ENCODE data around the gene CDK16.

Gene CDK16

DNA sequence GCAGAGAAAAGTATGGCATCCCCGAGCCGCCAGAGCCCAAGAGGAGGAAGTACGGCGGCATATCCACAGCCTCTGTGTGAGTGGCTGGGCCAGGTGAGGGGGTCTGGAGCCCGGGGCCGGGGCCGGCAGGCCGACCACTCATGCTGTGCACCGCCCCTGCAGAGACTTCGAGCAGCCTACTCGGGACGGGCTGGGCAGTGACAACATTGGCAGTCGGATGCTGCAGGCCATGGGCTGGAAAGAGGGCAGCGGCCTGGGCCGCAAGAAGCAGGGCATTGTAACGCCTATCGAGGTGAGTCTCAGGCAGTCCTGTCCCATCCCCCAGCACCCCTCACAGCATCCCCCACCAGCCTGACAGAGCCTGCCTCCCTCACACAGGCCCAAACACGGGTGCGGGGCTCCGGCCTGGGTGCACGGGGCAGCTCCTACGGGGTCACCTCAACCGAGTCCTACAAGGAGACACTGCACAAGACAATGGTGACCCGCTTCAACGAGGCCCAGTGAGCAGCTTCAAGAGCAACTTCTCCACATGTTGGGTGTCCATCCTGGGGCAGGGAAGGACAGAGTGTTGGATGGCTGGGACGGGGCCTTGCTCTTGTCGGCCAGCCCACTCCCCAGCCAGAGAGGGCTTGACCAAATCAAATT is 32.3 kb upstream of the CDK16 start:
- DNase-seq: no peak

DNA sequence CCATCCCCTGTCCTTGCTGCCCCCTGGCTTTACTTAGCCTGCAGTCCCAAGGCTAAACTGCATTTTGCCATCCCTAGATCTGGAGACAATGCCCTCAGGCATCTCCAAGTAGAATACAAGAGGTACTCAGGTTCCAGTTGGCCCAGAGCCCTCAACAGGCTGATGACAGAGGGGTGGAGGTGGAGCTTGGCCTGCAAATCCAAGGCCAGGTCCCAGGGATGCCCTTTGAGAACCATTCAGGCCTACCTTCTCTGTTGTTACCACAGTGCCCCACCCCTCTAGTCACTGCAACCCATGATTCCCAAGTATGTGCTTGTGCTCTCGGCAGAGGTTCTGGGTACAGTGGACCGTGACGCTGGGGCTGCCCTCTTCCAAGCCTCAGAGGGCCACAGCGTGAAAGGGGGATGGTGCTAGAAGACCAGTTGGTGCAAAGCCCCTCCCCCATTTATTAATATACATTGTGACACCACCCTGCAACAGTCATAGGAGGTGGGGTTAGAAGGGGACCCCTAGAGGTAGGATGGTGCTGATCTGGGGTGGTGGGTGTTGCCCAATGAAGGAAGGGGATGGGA is 31.3 kb upstream of the CDK16 start:
- DNase-seq: no peak

DNA sequence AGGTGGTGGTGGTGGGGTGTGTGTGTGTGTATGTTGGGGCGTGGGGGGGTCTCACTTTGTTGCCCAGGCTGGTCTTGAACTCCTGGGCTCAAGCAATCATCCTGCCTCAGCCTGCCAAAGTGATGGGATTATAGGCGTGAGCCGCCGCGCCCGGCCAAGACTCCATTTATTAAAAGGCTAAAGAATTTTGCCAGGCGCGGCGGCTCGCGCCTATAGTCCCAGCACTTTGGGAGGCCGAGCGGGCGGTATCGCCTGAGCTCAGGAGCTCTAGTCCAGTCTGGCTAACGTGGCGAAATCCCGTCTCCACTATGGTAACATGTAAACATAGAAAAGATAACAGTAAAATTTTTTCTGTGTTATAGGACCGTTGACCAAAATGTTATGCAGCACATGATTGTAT is 28.6 kb upstream of the CDK16 start:
- DNase-seq: no peak

DNA sequence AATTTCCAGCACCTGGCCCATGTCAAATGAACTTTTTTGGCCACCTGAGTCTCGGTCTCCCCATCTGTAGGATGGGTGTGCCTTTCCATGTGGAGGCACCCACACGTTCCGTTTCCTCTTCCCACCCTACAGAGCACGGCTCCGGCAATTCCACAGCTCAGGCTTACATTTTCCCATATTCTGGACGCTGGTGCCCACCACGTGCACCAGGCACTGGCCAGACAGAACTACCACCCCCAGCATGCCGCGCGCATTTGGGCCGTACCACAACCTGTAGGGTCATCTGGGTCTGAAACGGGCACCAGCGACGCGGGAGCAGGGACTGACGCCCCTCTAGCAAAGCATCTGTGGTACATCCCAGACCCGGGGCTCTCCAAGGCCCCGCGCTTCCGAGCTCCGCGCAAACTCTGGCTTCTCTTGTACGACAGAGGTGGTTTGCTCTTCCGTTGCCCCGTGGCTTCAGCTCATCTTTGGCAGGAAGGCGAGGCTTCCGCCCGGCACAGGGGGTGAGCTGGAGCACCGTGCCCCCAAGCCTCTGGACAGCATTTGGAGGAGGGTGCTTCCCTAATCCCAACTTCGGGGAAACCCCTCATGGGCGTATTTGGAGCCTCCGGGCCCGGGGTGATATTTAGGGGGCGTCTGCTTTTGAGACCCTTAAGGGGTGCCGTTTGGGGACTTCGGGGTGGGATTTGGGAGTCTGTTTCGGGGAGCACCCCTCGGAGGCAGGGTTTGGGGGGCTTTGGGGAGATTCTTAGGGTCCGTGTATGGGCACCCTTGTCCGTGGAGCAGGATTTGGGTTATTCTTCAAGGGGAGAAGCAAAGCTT is 27.8 kb upstream of the CDK16 start:
- DNase-seq: peak; percentile 30 to 62 (median 57)

DNA sequence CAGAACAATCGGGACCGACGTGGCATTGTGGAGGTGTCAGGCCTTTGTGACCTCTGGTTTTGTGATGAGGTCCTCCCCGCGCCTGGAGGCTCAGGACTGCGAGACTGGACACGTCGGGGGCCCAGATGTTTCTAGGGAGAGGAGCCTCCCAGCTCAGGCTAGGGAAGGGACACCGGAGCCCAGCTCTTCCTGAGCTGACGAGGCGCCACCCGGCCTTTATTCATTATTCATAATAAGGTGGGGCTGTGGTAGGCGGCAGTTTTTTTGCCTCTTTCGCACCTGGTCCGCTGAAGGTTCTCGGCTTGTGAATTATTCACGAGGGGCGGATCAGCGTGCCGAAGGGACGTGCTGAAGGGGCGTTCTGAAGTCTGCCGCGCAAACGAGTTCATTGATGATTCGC is 27.1 kb upstream of the CDK16 start:
- peak in 3 of 4 experiments; percentile 6 to 11 (median 9) for DNase-seq

DNA sequence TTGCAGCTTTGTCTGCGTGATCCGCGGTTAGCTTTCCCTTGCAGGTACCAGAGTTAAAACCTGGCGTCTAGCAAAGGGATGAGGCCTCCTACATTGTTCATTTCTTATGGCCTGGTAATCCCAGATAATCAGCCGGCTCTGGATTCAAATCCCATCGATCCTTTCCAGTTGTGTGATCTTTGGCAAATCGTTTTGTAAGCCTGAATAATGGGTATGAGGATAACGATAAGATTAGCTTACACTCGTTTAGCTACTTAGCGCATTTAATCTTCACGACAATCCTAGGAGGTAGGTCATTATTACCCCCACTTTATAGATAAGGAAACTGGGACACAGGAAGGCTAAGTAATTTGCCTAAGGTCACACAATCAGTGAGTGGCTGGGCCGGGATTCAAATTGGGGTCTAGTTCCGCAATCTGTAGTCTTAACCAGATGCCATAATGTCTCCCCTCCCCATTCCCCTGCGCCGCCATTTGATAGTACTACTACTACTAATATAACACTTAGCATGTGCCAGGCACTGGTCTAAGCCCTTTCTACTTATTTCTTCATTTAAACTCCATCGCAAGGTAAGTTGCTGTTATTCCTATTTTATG is 26.6 kb upstream of the CDK16 start:
- no peak for DNase-seq

DNA sequence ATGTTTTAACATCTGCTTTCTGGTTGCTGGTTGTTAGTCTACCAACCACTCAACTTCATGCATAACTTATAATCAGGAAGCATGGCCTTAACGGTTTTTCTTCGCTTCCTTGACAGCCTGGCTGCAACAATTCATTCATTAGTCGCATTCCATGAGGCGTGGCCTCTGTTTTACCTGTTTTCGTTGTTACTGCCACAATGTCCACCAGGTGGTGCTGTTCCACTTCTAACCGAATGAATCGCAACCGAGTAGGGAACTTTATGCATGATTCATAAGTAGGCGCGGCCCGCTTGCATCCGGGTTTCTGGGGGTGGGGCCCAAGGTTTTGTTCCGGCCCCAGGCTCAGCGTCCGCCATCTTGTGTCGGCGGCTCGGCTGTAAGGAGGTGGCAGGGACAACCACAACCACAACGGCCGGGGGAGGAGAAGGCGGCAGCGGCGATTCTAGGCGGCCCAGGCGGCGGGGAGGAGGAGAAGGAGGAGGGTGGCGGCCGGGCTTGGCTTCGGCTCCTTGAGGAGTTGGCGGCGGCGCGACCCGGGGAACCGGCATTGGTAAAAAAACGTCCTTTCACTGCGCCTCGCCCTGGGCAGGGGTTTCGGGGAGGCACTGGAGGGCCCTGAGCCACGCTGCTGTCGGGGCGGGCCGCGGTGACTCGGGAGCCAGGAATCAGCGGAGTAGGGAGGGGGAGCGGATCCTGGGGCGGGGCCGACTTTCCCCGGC is 24.8 kb upstream of the CDK16 start, which contains the start of gene UBA1:
Gene UBA1 (plus strand): TSS at position 355 of the 719 bp plus-strand sequence. CDS start 4,974 bp downstream, outside the sequence.
- DNase-seq: peak; percentile 76 to 90 (median 82)

DNA sequence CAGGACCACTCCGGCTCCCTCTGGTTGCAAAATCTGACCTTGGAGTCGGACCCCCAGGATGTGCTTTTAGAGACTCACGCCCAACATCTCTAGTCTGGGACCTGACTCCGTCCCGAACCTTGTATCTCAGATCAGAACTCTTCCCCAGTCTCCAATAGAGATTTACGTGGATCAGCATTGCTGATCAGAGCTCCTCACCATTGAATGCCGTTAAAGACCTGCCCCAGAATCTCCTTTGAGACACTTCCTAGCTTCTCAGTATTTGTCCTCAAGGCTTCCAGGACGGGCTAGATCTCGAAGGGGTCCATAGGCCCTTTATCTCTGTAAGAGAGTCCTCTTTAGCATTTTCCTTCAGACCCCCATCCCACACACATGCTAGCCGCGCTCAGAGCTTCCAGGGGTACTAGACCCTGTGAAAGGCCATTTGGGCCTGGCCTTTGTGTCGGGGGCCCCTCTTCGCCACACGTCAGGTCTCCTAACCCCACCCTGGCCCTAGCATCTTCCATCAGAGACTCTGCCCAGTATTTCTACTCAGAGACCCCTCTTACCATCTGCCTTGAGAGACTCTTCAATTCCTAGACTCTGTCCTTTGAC is 24.2 kb upstream of the CDK16 start:
- DNase-seq: no peak

DNA sequence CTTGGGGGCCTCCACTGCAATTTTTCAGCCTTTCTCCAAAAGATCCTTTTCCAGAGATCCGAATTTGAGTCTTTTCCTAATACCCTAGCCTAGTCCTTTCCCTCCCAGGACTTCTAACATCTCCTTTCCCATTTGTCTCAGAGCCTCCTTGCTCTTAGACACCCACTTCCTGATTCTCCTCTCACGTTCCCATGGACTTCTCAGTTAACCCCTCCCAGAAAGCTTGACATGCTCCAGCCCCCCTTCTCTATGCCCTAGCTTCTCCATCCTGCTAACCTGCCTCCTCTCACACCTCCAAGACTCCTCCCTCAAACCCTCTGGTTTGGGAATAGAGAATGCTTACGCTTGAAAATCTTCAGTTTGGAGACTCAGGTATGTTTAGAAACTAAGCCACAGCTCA is 22.4 kb upstream of the CDK16 start:
- no peak for DNase-seq

DNA sequence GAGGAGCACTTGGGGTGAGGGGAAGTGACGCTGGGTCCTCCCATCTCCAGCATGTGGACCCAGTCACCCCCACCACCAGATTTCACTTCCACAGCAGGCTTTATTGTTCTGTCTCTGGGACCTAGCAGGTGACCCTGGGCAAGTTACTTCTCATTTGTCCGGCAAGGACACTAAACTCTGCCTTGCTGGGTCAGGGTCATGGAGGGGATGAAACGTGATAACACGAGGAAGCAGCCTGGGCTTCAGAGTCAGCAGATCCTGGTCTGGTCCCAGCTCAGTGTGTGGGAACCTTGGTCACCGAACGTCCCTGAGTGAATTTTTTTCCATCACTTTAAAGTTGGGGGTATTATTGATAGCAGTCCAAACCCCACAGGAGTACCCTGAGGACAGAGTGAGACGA is 21.0 kb upstream of the CDK16 start:
- DNase-seq: no peak

DNA sequence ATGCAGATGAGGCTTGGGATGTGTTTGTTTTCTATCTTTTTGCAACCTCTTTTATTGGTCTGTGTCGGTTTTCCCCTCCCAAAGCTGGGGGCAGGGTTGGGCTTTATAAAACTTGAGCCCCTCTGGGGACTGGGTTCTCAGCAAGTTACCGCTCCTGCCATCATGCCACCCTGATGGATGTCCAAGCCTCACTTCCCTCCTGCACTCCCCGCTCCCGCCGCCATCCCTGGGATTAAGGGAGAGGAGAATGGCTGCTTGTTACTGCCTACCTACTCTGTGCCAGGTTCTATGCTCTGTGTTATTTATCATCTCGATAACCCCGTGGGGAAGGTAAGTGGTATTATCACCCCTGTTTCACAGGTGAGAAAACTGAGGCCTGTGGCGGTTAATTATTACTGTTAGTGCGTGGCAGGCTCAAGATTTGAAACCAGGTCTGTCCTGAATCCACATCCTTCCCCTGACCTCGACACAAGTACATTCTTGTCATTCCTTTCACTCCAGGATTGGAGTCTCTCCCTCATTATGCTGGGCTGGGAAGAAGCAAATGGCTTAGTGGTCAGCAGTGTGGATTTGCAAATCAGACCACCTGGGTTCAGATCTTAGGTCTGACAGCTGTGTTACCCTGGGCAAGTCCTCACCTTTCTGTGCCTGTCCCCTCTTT is 20.3 kb upstream of the CDK16 start:
- DNase-seq: no peak

DNA sequence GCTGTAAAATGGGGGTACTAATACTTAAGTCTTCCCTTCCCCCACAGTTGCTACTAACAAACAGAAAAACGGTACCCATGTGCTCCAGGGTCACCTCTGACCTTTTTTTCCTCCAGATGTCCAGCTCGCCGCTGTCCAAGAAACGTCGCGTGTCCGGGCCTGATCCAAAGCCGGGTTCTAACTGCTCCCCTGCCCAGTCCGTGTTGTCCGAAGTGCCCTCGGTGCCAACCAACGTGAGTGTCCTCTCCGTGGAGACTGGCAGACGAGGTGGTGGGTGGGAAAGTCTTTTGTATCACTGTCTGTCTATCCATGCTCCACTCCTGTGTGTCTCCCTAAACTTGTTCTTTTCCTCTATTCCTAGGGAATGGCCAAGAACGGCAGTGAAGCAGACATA is 19.8 kb upstream of the CDK16 start:
- no peak for DNase-seq

DNA sequence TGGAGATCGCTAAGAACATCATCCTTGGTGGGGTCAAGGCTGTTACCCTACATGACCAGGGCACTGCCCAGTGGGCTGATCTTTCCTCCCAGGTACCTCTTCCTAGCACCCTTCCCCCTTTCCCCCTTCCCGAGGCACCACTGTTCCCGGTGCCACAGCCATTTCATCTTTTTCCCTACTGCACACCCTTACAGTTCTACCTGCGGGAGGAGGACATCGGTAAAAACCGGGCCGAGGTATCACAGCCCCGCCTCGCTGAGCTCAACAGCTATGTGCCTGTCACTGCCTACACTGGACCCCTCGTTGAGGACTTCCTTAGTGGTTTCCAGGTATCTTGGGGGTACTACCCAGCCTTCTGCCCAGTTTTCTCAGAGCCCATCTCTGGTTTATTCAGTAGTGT is 19.2 kb upstream of the CDK16 start:
- no peak for DNase-seq

DNA sequence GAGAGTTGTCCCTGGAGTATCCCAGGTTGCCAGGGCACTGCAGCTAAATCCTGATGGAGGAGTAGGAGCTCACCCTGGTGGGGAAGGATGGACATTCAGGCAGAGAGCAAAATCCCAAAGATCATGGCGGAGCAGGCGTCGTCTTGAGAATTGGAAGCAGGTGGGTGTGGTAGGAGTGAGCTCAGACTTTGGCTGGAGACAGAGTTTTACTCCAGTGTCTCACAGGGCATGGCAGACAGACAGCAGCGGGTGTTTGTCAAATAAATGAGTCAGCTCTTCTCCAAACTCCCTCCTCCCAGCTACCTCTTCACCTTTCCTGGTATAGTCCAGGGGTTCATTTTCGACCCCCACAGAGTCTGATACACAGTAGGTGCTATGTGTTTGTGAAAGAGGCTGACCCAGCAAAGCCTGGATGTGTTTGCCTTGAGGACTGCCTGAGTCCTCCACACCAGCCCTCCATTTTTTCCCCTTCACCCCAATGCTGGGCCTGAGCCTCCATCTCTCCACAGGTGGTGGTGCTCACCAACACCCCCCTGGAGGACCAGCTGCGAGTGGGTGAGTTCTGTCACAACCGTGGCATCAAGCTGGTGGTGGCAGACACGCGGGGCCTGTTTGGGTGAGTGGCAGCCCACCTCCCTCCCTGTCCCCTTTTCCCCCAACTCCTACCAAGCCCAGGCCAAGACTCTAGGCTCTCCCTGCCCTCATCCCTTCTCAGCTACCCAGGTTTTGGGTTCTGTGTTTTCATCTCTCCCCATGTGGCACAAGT is 17.9 kb upstream of the CDK16 start:
- DNase-seq: no peak

DNA sequence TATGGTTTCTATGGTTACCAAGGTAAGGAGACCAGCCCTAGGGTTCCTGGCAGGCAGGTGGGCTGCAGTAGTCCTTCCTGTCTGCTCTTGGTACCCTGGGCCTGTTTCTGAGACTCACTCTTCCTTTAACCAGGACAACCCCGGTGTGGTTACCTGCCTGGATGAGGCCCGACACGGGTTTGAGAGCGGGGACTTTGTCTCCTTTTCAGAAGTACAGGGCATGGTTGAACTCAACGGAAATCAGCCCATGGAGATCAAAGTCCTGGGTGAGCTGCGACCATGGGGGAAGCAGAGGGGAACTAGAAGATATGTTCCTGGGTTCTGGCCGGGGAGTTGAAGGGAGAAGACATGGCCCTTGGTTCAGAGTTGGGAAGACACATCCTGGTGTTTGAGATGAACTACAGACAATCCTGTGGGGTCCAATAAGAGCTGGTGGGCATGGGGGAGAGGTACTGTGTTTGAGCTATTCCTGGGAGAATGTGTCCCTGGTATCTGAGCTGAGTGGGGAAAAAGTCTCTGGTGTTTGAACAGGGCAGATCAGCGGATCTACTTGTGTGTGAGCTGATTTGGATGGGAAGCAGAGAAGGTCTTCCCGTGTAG is 17.0 kb upstream of the CDK16 start:
- DNase-seq: no peak

DNA sequence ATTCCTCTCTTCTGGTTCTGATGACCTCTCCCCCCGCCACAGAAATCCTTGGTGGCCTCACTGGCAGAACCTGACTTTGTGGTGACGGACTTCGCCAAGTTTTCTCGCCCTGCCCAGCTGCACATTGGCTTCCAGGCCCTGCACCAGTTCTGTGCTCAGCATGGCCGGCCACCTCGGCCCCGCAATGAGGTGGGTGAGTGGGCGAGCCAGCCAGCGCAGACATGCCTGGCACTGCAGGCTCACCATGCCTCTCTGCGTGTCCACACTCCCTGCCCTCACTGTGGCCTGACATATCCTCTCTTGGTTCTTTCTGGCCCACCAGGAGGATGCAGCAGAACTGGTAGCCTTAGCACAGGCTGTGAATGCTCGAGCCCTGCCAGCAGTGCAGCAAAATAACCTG is 16.2 kb upstream of the CDK16 start:
- DNase-seq: no peak

DNA sequence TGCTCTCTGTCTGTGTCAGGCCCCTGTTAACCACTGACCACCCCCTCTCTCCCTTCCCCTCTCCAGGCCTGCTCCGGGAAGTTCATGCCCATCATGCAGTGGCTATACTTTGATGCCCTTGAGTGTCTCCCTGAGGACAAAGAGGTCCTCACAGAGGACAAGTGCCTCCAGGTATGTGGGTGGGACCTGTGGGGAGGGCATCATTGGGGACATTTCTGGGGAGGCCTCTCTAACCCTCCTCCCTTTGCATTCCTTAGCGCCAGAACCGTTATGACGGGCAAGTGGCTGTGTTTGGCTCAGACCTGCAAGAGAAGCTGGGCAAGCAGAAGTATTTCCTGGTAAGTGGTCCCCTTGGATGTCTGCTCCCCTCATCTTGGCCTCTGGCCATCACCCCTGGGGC is 15.6 kb upstream of the CDK16 start:
- DNase-seq: no peak

DNA sequence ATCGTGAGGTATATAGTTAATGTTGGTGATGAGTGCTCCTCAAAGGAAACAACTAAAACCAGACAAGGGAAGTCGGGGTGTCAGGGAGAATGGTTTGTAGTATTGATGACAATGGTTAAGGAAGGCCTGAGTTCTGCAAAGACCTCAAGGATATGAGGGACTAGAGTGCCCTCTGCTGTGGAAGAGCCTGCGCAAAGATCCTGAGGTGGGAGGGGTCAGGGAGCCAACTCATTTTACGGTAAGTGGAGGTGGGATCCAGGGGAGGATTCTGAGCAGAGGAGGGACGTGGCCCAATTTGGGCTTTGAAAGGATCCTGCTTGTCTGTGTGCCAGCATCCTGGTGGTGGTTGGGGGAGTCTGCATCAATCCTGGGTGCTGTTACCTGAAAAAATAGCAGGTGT is 13.5 kb upstream of the CDK16 start:
- no peak for DNase-seq

DNA sequence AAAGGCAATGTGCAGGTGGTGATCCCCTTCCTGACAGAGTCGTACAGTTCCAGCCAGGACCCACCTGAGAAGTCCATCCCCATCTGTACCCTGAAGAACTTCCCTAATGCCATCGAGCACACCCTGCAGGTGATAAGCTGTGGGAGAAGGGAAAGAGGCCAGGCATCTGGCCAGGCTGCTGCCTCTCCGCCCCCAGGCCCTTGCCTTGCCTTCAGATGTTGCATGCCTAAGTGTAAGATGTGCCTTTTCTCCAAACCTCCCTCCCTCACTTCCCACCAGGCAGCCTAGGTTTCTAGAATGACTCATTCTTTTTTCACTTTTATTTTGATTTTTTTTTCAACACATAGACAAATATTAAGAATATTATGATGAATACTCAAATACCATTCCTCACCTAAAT is 12.2 kb upstream of the CDK16 start:
- no peak for DNase-seq

DNA sequence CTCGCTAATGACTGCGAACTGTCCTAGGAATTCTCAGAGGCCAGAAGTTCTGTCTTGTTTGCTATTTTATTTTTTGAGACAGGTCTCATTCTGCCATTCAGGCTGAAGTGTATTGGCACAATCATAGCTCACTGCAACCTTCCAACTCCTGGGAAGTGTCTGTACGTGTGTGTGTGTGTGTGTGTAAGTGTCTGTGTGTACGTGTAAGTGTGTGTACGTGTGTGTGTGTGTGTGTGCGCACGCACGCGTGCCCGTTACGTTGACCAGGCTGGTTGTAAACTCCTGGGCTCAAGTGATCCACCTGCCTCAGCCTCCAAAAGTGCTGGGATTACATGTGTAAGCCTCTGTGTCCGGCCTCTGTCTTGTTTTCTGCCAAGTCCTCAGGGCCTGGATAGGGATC is 10.4 kb upstream of the CDK16 start:
- DNase-seq: no peak

Data from activated CD4-positive, CD25-positive, alpha-beta regulatory T cell (primary cell).